Middle frontal gyrus (tissue), 1 donor: ENCODE results near the gene ART4.

Source experiments
- DNase-seq: peaks from one replicate; pipeline ENCODE4 v3.0.0-alpha.2; 2015; ENCODE audit warnings: low spot score; ENCODE audit errors: extremely low spot score

Gene ART4

GRCh38 chr12:14843425-14843887 lies at the start of gene ART4:
TSS of gene ART4 (minus strand) at chr12:14843526. CDS start at chr12:14843113, 413 bp downstream.
- no peak for DNase-seq

- no peak for DNase-seq
These were observed 49.6 kb upstream of the ART4 start for GRCh38 chr12:14892726-14893505.

- no peak for DNase-seq
These were observed 47.4 kb upstream of the ART4 start for GRCh38 chr12:14890701-14891100.

- no peak for DNase-seq
These were observed 42.9 kb upstream of the ART4 start for GRCh38 chr12:14886271-14886670.

GRCh38 chr12:14885718-14886221 lies 42.4 kb upstream of the ART4 start, which contains the start of gene MGP:
TSS of gene MGP (minus strand) at chr12:14885854. CDS start at chr12:14885791, 63 bp downstream.
- DNase-seq, result no peak

GRCh38 chr12:14884458-14884878 lies 41.1 kb upstream of the ART4 start:
- DNase-seq, result peak; percentile 22

- peak; percentile 33 for DNase-seq
These were observed 40.4 kb upstream of the ART4 start for GRCh38 chr12:14883686-14884085.

GRCh38 chr12:14880890-14881453 lies 37.6 kb upstream of the ART4 start:
- DNase-seq, result no peak

- DNase-seq, result no peak
These were observed 36.1 kb upstream of the ART4 start for GRCh38 chr12:14879222-14879933.

GRCh38 chr12:14878488-14878887 lies 35.2 kb upstream of the ART4 start:
- no peak for DNase-seq

GRCh38 chr12:14876833-14877232 lies 33.5 kb upstream of the ART4 start:
- DNase-seq, result no peak

GRCh38 chr12:14874882-14875281 lies 31.6 kb upstream of the ART4 start:
- DNase-seq, result no peak

GRCh38 chr12:14873440-14874185 lies 30.3 kb upstream of the ART4 start:
- DNase-seq, result no peak

GRCh38 chr12:14871886-14872285 lies 28.6 kb upstream of the ART4 start:
- DNase-seq, result no peak

- DNase-seq, result no peak
These were observed 27.9 kb upstream of the ART4 start for GRCh38 chr12:14871247-14871646.

GRCh38 chr12:14868916-14869506 lies 25.7 kb upstream of the ART4 start:
- DNase-seq, result no peak

GRCh38 chr12:14860490-14860889 lies 17.2 kb upstream of the ART4 start:
- no peak for DNase-seq

- no peak for DNase-seq
These were observed 15.2 kb upstream of the ART4 start for GRCh38 chr12:14858513-14858912.

- no peak for DNase-seq
These were observed 11.4 kb upstream of the ART4 start for GRCh38 chr12:14854586-14855183.

- DNase-seq, result no peak
These were observed 10.6 kb upstream of the ART4 start for GRCh38 chr12:14853961-14854360.
